Measurements from ENCODE around the gene EPHB1. TPM values are rescaled to one million over a fixed set of nuclear protein-coding genes. Genes with fewer than 3 reads are reported as not detected.
"Not testable (repeated sequence)": the region's sequence is repeated elsewhere in the genome, so short reads cannot be mapped to it uniquely, and the experiment has no call there.

Gene EPHB1
- total RNA-seq, 1 donor = under 0.01 TPM

GRCh38 chr3:135233476-135233875, 438.4 kb downstream of the EPHB1 start:
- DNase-seq (ENCODE audit: low read depth in 2 of 3, low spot score in 2 of 3) = not testable (repeated sequence)

DNA sequence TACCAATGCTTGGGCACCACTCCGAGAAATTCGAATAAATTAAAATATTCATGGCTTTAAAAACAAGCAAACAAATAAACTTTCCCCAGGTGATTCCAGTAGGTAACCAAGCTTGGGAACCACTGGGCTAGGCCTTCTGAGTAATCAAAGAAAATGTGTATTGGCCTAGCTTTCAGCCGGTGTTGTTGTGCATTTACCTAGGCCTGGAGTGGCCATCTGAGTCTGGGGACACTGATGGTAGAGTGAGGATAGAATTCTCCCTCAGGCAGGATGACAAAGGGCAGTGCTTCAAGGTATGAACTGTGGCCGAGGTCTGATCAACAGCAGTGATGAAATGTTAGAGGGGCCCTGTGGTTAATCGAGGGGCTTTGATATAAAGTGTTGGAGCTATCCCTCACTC, 440.5 kb downstream of the EPHB1 start:
- no peak for DNase-seq (ENCODE audit: low read depth in 2 of 3, low spot score in 2 of 3)

- no peak for DNase-seq (ENCODE audit: low read depth in 2 of 3, low spot score in 2 of 3)
Observed at GRCh38 chr3:135237371-135238143, 442.5 kb downstream of the EPHB1 start.

- no peak for DNase-seq (ENCODE audit: low read depth in 2 of 3, low spot score in 2 of 3)
Observed at GRCh38 chr3:135238236-135238830, 443.3 kb downstream of the EPHB1 start.

GRCh38 chr3:135238871-135239614, 444.0 kb downstream of the EPHB1 start:
- no peak for DNase-seq (ENCODE audit: low read depth in 2 of 3, low spot score in 2 of 3)

DNA sequence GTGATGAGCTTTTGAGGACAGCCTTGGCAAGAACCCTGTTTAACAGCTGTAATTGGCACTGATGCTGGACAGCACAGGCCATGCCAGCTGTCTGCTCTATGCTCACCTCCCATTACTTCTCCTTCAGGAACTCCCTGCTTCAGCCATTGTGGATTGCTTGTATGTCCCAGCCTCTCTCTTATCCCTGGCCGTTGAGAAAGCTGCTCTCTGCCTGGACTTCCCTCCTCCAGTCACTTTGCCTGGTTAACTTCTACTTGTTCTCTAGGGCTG, 444.5 kb downstream of the EPHB1 start:
- no peak for DNase-seq (ENCODE audit: low read depth in 2 of 3, low spot score in 2 of 3)

DNA sequence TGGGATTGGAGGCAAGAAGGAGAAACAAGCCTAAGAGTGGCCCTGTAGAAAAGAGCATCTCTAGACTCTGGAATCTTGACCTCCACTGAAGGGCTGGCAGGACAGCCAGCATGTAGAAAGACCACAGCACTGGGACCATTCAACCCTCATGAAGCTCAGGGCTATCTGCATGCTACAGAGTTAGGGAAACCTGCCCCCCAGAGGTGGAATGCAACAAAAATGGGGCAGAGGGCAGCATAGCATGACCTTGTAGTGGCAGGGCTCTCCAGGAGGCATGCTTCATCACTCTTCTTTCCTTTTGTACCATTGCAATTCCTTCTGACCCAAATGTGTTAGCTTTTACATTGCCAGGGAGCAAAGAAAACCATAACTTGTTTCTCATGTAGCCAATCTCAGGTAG, 445.4 kb downstream of the EPHB1 start:
- DNase-seq (ENCODE audit: low read depth in 2 of 3, low spot score in 2 of 3) = no peak

DNA sequence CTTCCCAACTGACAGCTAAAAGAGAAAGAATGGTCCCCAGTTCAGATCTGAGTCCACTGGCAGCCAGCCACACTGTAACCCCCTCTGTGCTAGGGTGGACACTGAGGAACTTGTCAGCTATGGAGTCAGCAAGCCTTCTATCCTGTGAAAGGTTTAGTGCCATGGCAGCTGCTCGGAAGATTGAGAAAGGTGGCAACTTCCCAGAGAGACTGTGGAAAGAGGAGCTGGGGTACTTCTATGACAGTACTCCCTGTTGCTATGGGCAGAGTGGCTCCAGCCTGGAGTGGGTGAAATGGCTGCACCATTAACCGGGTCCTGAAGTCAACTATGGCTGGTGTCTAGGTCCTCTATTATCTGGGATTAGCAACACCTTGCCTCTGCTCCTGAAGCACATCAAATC, 447.2 kb downstream of the EPHB1 start:
- no peak for DNase-seq (ENCODE audit: low read depth in 2 of 3, low spot score in 2 of 3)

- no peak for DNase-seq (ENCODE audit: low read depth in 2 of 3, low spot score in 2 of 3)
Observed at GRCh38 chr3:135243616-135244015, 448.6 kb downstream of the EPHB1 start.

DNA sequence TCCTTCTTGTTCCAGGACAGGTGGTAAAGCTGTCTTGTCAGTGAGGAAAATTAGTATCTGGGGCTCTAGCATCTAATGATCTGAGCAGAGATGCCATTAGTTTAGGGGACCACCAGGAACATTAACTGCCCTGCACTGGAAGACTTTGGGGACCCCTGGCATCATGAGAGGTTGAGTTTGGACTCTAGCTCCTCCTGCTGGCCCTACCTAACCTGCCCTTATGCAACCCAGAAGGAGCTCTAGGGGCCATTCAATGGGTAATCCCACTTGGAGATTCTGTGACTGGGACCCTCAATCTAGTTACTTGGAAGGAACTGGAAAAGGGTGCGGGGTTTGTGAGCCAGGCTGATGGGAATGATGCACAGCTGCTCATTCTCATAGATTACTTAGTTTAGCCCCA, 451.0 kb downstream of the EPHB1 start:
- DNase-seq (ENCODE audit: low read depth in 2 of 3, low spot score in 2 of 3) = no peak

DNA sequence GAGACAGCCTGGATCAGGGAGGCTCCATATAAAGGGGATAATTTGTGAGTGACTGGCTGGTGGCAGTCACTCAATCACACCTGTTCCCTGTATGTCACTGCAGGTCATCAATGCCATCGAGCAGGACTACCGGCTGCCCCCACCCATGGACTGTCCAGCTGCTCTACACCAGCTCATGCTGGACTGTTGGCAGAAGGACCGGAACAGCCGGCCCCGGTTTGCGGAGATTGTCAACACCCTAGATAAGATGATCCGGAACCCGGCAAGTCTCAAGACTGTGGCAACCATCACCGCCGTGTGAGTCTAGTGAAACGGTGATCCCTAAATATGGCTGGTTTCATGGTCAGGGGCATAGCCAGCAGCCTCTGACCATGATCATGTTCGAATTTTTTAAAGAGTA, 453.2 kb downstream of the EPHB1 start:
- no peak for DNase-seq (ENCODE audit: low read depth in 2 of 3, low spot score in 2 of 3)

DNA sequence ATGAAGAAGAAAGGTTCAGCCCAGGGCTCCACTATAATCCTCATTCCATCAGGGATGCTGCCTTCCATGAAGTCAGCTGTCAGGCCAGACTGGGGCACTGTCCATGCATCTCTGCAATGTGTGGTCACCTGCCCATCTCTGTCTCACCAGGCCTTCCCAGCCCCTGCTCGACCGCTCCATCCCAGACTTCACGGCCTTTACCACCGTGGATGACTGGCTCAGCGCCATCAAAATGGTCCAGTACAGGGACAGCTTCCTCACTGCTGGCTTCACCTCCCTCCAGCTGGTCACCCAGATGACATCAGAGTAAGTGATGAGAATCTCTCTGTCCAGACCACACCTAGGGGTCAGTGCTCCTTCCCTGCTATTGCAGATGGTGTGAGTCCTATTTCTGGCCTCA, 454.1 kb downstream of the EPHB1 start:
- no peak for DNase-seq (ENCODE audit: low read depth in 2 of 3, low spot score in 2 of 3)

DNA sequence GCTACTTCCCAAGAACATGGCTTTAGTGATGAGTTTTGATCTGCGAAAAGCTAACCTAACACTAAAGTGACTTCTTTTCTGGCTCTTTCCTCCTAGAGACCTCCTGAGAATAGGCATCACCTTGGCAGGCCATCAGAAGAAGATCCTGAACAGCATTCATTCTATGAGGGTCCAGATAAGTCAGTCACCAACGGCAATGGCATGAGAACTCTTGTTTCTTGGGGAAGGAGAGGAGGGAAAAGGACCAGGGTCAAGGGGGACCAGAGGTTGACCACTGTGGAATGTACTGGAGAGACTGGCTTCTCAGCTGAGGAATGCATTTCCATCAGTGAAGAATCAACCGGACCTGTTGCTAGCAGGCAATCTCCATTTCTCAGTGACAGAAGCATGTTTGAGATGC, 463.9 kb downstream of the EPHB1 start:
- DNase-seq (ENCODE audit: low read depth in 2 of 3, low spot score in 2 of 3) = no peak

DNA sequence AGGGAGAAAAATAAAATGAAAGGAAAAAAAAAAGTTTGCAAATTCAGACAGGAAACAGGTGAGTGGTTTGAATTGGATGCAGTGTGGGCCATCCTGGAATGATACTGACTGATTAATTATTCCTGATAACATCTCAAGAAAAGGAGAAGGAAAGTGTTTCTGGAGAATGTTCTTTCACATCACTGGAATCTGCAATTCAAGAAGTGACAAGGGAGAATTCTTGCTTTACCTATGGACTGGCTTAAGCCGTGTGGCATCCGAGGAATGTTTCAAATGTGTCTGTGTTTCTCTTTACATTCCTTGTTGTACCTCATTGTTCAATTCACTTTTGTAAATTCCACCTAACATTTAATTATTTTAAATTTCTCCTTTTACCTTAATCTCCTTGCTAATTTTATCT, 465.0 kb downstream of the EPHB1 start:
- DNase-seq (ENCODE audit: low read depth in 2 of 3, low spot score in 2 of 3) = no peak

DNA sequence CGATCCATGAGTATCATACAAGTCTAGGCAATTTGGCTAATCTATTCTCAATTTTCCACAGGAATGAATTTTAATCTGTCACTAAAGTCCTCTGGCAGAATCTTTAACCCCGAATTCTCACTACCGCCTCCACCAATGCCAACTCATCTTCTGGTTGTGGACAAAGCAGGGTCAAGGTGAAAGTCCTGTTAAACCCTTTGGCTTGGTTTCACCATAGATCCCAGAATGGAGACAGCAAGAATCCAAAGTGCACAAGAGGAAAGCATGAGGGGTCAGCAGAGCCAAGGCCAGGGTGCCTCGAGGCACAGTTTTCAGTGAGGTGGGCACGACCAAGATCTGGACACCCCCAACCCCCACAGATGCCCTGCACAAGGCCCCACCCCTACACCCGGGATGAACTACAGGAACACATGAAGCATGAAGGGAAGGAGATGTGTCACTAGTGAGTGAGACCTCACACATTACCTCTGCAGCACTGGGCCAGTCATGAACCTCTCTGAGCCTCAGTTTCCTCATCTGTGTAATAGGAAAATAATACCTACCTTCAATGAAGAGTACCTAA, 466.2 kb downstream of the EPHB1 start:
- DNase-seq (ENCODE audit: low read depth in 2 of 3, low spot score in 2 of 3) = no peak

GRCh38 chr3:135261916-135262315, 466.9 kb downstream of the EPHB1 start:
- DNase-seq (ENCODE audit: low read depth in 2 of 3, low spot score in 2 of 3) = no peak

- no peak for DNase-seq (ENCODE audit: low read depth in 2 of 3, low spot score in 2 of 3)
Observed at GRCh38 chr3:135262441-135262840, 467.4 kb downstream of the EPHB1 start.

DNA sequence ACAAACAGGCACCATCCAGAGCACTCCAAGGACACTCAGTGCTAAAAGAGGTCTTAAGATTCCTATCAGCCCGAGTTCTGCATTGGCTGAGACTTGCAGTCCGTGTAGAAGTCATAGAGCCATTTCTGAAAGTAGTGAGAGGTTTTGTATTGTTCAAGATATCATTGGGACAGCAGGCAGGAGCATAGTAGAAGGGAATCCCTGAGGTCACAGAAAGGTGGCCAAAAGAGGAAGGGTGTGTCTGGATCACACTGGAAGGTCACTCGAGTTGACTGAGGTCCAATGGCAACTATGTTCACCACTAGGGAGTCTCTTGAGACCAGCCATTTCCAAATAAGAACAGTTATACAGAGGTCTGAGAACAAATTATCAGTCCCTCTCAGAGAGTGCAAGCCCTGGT, 468.3 kb downstream of the EPHB1 start:
- no peak for DNase-seq (ENCODE audit: low read depth in 2 of 3, low spot score in 2 of 3)

- DNase-seq (ENCODE audit: low read depth in 2 of 3, low spot score in 2 of 3) = no peak
Observed at GRCh38 chr3:135267487-135267886, 472.4 kb downstream of the EPHB1 start.

GRCh38 chr3:135268941-135269532, 474.0 kb downstream of the EPHB1 start:
- no peak for DNase-seq (ENCODE audit: low read depth in 2 of 3, low spot score in 2 of 3)
